Measurements from ENCODE around the gene BANF2. TPM values are rescaled to one million over a fixed set of nuclear protein-coding genes. Genes with fewer than 3 reads are reported as not detected.
A peak's percentile ranks its signal among the peaks of the same experiment; 100 is the strongest.

BANF2 gene
- total RNA-seq, 1 experiment from 2014 or later, result not detected

DNA sequence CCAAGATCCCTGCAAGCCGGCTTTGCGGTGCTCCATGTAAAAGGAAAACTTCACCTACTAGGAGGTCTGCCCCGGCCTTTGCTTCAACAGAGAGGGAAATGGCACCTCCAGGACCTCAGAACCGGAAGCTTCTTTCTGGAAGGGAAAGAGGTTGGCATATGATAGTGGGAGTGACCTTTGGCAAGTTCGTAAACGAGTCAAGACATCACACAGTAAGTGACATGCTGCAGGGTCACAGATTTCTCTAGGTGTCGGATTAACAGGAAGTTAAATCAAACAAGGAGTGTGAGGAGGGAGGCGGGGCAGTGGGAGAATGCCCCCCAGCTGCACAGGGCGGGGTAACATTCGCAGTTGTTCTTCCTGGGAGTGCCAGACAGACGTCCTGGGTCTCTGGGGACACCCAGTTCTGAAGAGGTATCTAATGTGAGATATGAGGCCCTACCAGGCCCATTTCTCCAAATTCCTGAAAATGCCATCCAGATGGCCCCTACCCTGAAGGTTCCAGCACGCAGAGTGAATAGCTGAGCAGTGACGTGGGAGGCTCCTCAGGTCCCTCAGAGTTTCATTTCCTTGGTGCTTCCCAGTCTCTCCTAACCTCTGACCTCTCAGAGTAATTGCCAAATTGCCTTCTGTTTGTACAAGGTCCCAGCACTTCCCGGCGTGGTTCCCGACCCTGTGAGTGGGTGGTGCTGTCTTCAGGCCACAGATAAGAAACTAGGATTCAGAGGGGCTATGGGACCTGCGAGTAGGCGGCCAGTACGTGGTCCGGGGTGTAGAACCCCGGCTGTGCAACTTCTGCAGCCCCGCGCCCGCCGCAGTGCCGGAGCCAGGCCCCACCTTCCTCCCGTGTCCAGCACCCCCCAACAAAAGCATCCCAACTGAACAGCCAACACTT, 19.6 kb upstream of the BANF2 start:
- H3K27ac ChIP-seq (ENCODE audit: low read depth, low read length, poor library complexity, severe bottlenecking), result peak overlapping the region; percentile 58
- H3K36me3 ChIP-seq (ENCODE audit: insufficient read depth, low read length, poor library complexity, severe bottlenecking), result peaks cover 14% of the 10 kb centered on the region
- ChIA-PET CTCF (no interaction called here), POLR2A (ENCODE audit: low non-redundant PET) (interaction anchor here (0.7 kb wide), 1 partner anchor 289 kb away, joined by 3 read pairs; the partner anchor contains the start of gene MGME1)
- BruUV-seq (replicated peaks), result no TSS peak
- peak; percentile 37 for DNase-seq (ENCODE audit: low spot score)
- TF ChIP-seq, protein P1, sequence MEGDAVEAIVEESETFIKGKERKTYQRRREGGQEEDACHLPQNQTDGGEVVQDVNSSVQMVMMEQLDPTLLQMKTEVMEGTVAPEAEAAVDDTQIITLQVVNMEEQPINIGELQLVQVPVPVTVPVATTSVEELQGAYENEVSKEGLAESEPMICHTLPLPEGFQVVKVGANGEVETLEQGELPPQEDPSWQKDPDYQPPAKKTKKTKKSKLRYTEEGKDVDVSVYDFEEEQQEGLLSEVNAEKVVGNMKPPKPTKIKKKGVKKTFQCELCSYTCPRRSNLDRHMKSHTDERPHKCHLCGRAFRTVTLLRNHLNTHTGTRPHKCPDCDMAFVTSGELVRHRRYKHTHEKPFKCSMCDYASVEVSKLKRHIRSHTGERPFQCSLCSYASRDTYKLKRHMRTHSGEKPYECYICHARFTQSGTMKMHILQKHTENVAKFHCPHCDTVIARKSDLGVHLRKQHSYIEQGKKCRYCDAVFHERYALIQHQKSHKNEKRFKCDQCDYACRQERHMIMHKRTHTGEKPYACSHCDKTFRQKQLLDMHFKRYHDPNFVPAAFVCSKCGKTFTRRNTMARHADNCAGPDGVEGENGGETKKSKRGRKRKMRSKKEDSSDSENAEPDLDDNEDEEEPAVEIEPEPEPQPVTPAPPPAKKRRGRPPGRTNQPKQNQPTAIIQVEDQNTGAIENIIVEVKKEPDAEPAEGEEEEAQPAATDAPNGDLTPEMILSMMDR (conservative IDR thresholded peaks at IDR 0.05; ENCODE audit: low read depth, low read length), result 0 out of 2 replicates have a peak, but pooled peaks have one; percentile 5
- TF ChIP-seq EZH2 (IDR thresholded peaks at IDR 0.05; ENCODE audit: borderline replicate concordance, low read depth, low read length, poor library complexity, severe bottlenecking), result no peak
- H3K27me3 ChIP-seq (replicated peaks; ENCODE audit: insufficient read depth, low read depth, low read length, poor library complexity), result peaks cover 8% of the 10 kb centered on the region
- peaks cover 16% of the 10 kb centered on the region for H3K4me1 ChIP-seq (ENCODE audit: insufficient read depth, low read length, poor library complexity, severe bottlenecking)
- H3K9me3 ChIP-seq (ENCODE audit: low read depth, low read length, poor library complexity, severe bottlenecking), result no peaks in the 10 kb centered on the region
- intact Hi-C loops (cut with micrococcal nuclease; ENCODE audit: unreplicated experiment), result loop anchor here (10.0 kb wide), 2 partner anchors 145 to 215 kb away; partner anchors contain the start of gene BFSP1
- H3K4me3 ChIP-seq (ENCODE audit: low read depth, low read length, poor library complexity, severe bottlenecking), result peak overlapping the region; percentile 66

DNA sequence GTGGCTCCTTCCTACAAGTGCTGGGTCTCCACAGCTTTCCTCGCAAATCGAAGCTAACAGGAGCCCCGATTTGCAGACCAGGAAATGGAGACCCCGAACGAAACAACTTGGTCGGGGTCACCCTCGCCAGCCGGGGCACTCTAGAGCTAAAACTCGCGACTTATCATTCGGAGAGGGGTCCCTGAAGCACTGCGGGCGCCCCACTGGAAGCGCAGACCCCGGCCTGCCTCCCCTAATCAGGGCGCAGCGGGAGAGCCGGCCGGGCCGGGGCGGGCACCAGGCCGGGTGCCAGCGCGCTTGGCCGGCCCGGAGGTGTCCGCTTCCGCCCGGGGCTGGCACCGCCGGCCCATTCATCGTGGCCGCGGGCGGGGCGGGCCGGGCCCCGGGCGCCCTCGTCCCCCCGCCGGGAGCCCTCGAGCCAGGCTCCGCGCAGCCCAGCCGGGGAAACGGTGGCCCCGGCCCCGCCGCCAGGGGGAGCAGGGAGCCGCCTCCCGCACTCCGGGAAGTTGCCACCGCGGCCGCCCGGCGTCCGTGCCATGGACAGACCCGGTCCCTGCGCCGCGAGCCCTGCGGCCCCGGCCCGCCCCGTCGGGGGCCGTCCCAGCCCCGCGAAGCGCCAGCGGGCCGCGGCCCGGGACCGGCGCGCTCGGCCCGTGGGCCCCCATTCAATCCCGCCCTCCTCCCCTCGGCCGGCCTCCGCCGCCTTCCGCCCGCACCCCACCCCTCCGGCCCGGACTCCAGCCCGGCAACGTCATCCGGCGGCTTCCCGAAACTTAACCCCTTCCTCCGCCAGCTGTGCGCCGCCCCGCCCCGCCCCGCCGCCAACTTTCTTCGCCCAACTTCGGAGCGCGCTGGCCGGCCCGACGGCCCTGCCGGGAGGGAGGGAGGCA, 18.7 kb upstream of the BANF2 start:
- Histone ChIP-seq H3K4me3 (ENCODE audit: low read depth, low read length, poor library complexity, severe bottlenecking) (peak overlapping the region; percentile 66), H3K9me3 (ENCODE audit: low read depth, low read length, poor library complexity, severe bottlenecking) (no peaks in the 10 kb centered on the region), H3K27me3 (replicated peaks; ENCODE audit: insufficient read depth, low read depth, low read length, poor library complexity) (peaks cover 12% of the 10 kb centered on the region), H3K4me1 (ENCODE audit: insufficient read depth, low read length, poor library complexity, severe bottlenecking) (peaks cover 16% of the 10 kb centered on the region), H3K36me3 (ENCODE audit: insufficient read depth, low read length, poor library complexity, severe bottlenecking) (peaks cover 14% of the 10 kb centered on the region), H3K27ac (ENCODE audit: low read depth, low read length, poor library complexity, severe bottlenecking) (peak overlapping the region; percentile 58)
- DNase-seq (ENCODE audit: low spot score), result peak; percentile 79
- CTCF ChIA-PET, result no interaction called here
- intact Hi-C loops (cut with micrococcal nuclease; ENCODE audit: unreplicated experiment), result loop anchor here (10.0 kb wide), 2 partner anchors 146 to 214 kb away; partner anchors contain the start of gene BFSP1
- no TSS peak for BruUV-seq (replicated peaks)
- TF ChIP-seq, protein P1 (conservative IDR thresholded peaks at IDR 0.05; ENCODE audit: low read depth, low read length), result peak; percentile 42
- no peak for TF ChIP-seq EZH2 (IDR thresholded peaks at IDR 0.05; ENCODE audit: borderline replicate concordance, low read depth, low read length, poor library complexity, severe bottlenecking)
- POLR2A ChIA-PET (ENCODE audit: low non-redundant PET), result interaction anchor here (0.7 kb wide), 1 partner anchor 288 kb away, joined by 3 read pairs; the partner anchor contains the start of gene MGME1

DNA sequence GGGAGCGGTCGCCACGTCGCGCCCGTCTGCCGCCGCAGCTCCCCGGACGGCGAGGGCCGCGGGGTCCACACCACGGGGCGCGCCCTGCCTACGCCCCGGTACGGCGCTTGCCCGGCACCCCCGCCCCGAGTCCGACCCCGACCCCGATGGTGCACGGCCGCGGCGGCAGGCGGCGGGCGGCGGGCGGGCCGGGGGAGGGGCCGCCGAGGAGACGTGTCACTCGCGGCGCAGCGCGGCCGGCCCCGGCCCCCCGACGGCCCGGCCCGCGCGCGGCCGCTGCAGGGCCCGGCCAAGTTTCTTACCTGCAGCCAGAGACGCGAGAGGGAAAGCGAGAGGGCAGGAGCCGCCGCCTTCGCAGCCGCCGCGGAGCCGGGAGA, 18.1 kb upstream of the BANF2 start:
- TF ChIP-seq EZH2 (IDR thresholded peaks at IDR 0.05; ENCODE audit: borderline replicate concordance, low read depth, low read length, poor library complexity, severe bottlenecking), result no peak
- TF ChIP-seq, protein P1 (conservative IDR thresholded peaks at IDR 0.05; ENCODE audit: low read depth, low read length), result no peak
- Histone ChIP-seq H3K27me3 (replicated peaks; ENCODE audit: insufficient read depth, low read depth, low read length, poor library complexity) (peaks cover 12% of the 10 kb centered on the region), H3K9me3 (ENCODE audit: low read depth, low read length, poor library complexity, severe bottlenecking) (no peaks in the 10 kb centered on the region), H3K4me1 (ENCODE audit: insufficient read depth, low read length, poor library complexity, severe bottlenecking) (peaks cover 16% of the 10 kb centered on the region), H3K36me3 (ENCODE audit: insufficient read depth, low read length, poor library complexity, severe bottlenecking) (peaks cover 14% of the 10 kb centered on the region), H3K4me3 (ENCODE audit: low read depth, low read length, poor library complexity, severe bottlenecking) (peak overlapping the region; percentile 66), H3K27ac (ENCODE audit: low read depth, low read length, poor library complexity, severe bottlenecking) (peak overlapping the region; percentile 70)
- intact Hi-C loops (cut with micrococcal nuclease; ENCODE audit: unreplicated experiment), result loop anchor here (10.0 kb wide), 2 partner anchors 147 to 213 kb away; partner anchors contain the start of gene BFSP1
- ChIA-PET POLR2A (ENCODE audit: low non-redundant PET) (interaction anchor here (0.6 kb wide), 1 partner anchor 176 kb away, joined by 3 read pairs; no protein-coding TSS in a partner anchor), CTCF (interaction anchor here (0.6 to 1.2 kb wide), 5 partner anchors 9 to 140 kb away, joined by 3 to 9 read pairs (median 5); no protein-coding TSS in a partner anchor)
- no TSS peak for BruUV-seq (replicated peaks)
- DNase-seq (ENCODE audit: low spot score), result no peak
